GM12878 (cell line): Measurements from ENCODE around the gene RPP30. TPM values are rescaled to one million over a fixed set of nuclear protein-coding genes. Genes with fewer than 3 reads are reported as not detected.

Experiments
- ATAC-seq: fragments of 200-7000 bp; cut with Tn5 transposase; 3 replicates; pipeline ENCODE4 v1.9.1; 2020; ENCODE audit warnings: mild to moderate bottlenecking, moderate library complexity
- BruUV-seq: library from RNA; stranded (reverse); fragments of 400-500 nt; replicated peaks from 2 replicates; lab custom pipeline; 2021; lab: Mats Ljungman, UMichigan
- CTCF ChIA-PET: fragments of 300-600 bp; sonication (Branson Sonifier 250); formaldehyde crosslinking; extraction: SDS; loops from one replicate; lab custom pipeline; 2021; ENCODE audit warnings: inconsistent platforms; lab: Yijun Ruan, JAX
- POLR2A ChIA-PET: fragments of 350-600 bp; formaldehyde crosslinking; extraction: SDS; loops from one replicate; lab custom pipeline; 2021; ENCODE audit warnings: inconsistent platforms; lab: Charles Lee
- RAD21 ChIA-PET: fragments of 300-600 bp; sonication (Branson Sonifier 250); formaldehyde crosslinking; loops from one replicate; lab custom pipeline; 2023; ENCODE audit warnings: antibody characterized with exemption; ENCODE audit not compliant: unreplicated experiment; lab: Charles Lee
- SMC1A ChIA-PET: fragments of 300-600 bp; sonication (Branson Sonifier 250); formaldehyde crosslinking; loops from one replicate; lab custom pipeline; 2023; ENCODE audit not compliant: unreplicated experiment, uncharacterized antibody; lab: Charles Lee
- DNase-seq: peaks from one replicate; pipeline ENCODE4 v3.0.0-alpha.2; 2011; ENCODE audit warnings: low read depth, low spot score
- FAIRE-seq: peaks from 3 replicates; lab custom pipeline; 2011; peaks lifted over from hg19 to GRCh38; lab: Jason Lieb, UNC
- H2AFZ ChIP-seq: 2 replicates; pipeline ENCODE4 v1.6.0; 2011; ENCODE audit warnings: low read depth, low read length, control low read depth; ENCODE audit not compliant: control insufficient read depth
- H3K27ac ChIP-seq: 2 replicates; pipeline ENCODE4 v1.5.1; 2011; ENCODE audit warnings: control low read depth; ENCODE audit not compliant: control insufficient read depth, insufficient read depth
- H3K27me3 ChIP-seq, 2 experiments: replicated peaks in 1 of 2; 2 replicates each; pipeline versions ENCODE4 v1.6.0 to v1.6.1; 2011; ENCODE audit warnings: low read length in 1 of 2; ENCODE audit not compliant: control insufficient read depth in 2 of 2, insufficient read depth in 2 of 2
- H3K36me3 ChIP-seq, 2 experiments: 2 replicates each; pipeline ENCODE4 v1.5.1; 2011; ENCODE audit warnings: low read length in 1 of 2; ENCODE audit not compliant: control insufficient read depth in 2 of 2, insufficient read depth in 2 of 2
- H3K4me1 ChIP-seq: 2 replicates; pipeline ENCODE4 v1.6.1; 2011; ENCODE audit warnings: mild to moderate bottlenecking, low read length, moderate library complexity, mixed read lengths; ENCODE audit not compliant: control insufficient read depth, insufficient read depth
- H3K4me2 ChIP-seq: 2 replicates; pipeline ENCODE4 v1.6.0; 2011; ENCODE audit warnings: control low read depth; ENCODE audit not compliant: control insufficient read depth, insufficient read depth
- H3K4me3 ChIP-seq: fragments of 200-600 bp; sonication (generic); 2 replicates; pipeline ENCODE4 v1.5.1; 2016
- H3K79me2 ChIP-seq: 2 replicates; pipeline ENCODE4 v1.6.0; 2011; ENCODE audit warnings: low read length; ENCODE audit not compliant: control insufficient read depth, insufficient read depth
- H3K9ac ChIP-seq: 2 replicates; pipeline ENCODE4 v1.8.0; 2011; ENCODE audit warnings: low read length, control low read depth, mixed read lengths; ENCODE audit not compliant: control insufficient read depth, insufficient read depth
- H3K9me3 ChIP-seq: replicated peaks from 3 replicates; pipeline ENCODE4 v1.5.1; 2011; ENCODE audit warnings: mild to moderate bottlenecking, low read length; ENCODE audit not compliant: control insufficient read depth, insufficient read depth
- H4K20me1 ChIP-seq: 2 replicates; pipeline ENCODE4 v1.6.0; 2011; ENCODE audit not compliant: control insufficient read depth, insufficient read depth
- HCFC1 ChIP-seq: fragments of 150-350 bp; IDR thresholded peaks from 2 replicates; pipeline ENCODE4 v1.6.1; 2014; ENCODE audit warnings: low read length
- STAT3 ChIP-seq: IDR thresholded peaks from 2 replicates; pipeline ENCODE4 v1.6.1; 2011; ENCODE audit warnings: low read depth, low read length, improper control_type of control experiment
- WGBS: methylation state at CpG from one replicate; pipeline ENCODE4 v1.1.6; 2016; ENCODE audit warnings: low lambda C conversion rate; ENCODE audit not compliant: insufficient replicate concordance, insufficient coverage; ENCODE audit errors: missing lambda C conversion rate; 5-methylcytosine and 5-hydroxymethylcytosine counted together
- in situ Hi-C: fragments of 300-500 bp; cut with MboI; formaldehyde crosslinking; loops from 9 replicates; pipeline ENCODE4 v1.14.3; 2018; ENCODE audit warnings: mixed read lengths
- intact Hi-C: fragments of 100-400 bp; cut with micrococcal nuclease; formaldehyde crosslinking; loops from one replicate; pipeline ENCODE4 v1.14.2; 2022; ENCODE audit not compliant: unreplicated experiment
- polyA plus RNA-seq, 11 experiments: library from polyadenylated mRNA; depleted of rRNA in 4 of 11; unstranded in 6 of 11; stranded (reverse) in 5 of 11; fragments of >200 nt; fragmentation: Nextera tagmentation in 4 of 11; fragmentation: Illumina TruSeq in 1 of 11; extraction: Ambion mirVana in 4 of 11; extraction: Trizol in 1 of 11; gene quantifications; 1 replicate in 1 of 11; 2 replicates in 10 of 11; pipeline versions ENCODE4 v1.2.1 to v1.2.3, GENCODE V29; 2011 to 2016; ENCODE audit warnings: inconsistent platforms in 2 of 11, missing spikeins in 2 of 11, low read depth in 1 of 11
- total RNA-seq, 4 experiments: library from RNA; depleted of rRNA in 3 of 4; stranded (reverse); fragments of >200 nt in 3 of 4; fragmentation: Illumina TruSeq in 1 of 4; extraction: Trizol in 1 of 4; gene quantifications; 2 replicates each; pipeline versions ENCODE4 v1.2.1 to v1.2.3, GENCODE V29; 2013 to 2021
- TF ChIP-seq, protein P1 (sequence below): IDR thresholded peaks from 2 replicates; pipeline ENCODE4 v1.6.1; 2011; ENCODE audit warnings: borderline replicate concordance, low read depth, mild to moderate bottlenecking, moderate library complexity, mixed read lengths, low read length; ENCODE audit not compliant: insufficient read depth; ENCODE audit errors: extremely low read length
- TF ChIP-seq, protein P2 (sequence below): IDR thresholded peaks from 2 replicates; pipeline ENCODE4 v1.6.1; 2012; ENCODE audit warnings: low read depth, low read length, improper control_type of control experiment
- TF ChIP-seq, protein P3 (sequence below): IDR thresholded peaks from 2 replicates; pipeline ENCODE4 v1.6.1; 2012; ENCODE audit warnings: mild to moderate bottlenecking, low read depth, low read length

Gene RPP30
- total and polyA plus RNA-seq, 10 of the 15 experiments (the other 5 are each of a cell fraction or from before 2014, with no cell fraction given), result 48.0 to 208 (median 72.6) TPM

DNA sequence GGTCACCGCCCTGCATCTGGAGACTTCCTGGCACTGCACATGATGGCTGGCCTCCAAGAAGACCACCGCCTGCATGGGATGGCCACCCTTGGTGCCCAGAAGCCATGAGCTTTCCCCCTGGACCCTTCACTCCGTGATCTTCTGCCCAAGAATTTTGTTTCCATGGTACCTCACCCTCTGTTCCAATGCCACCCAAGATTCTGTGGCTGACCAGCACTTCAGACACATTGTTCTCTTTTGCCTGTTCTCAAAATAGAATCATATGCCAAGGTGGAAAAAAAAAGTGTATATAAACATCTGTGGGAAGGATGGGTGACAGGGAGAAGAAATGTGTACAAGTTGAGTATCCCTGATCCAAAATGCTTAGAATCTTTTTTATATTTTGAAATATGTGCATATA, 26.0 kb upstream of the RPP30 start:
- no peak for ATAC-seq
- H3K79me2 ChIP-seq, result no peaks in the 10 kb centered on the region
- no peak overlapping the region for H3K4me3 ChIP-seq
- 11% methylated on average over 3 of the region's 3 CpGs for WGBS
- ChIA-PET SMC1A (no interaction called here), RAD21 (no interaction called here), CTCF (no interaction called here), POLR2A (no interaction called here)
- no peaks in the 10 kb centered on the region for H4K20me1 ChIP-seq
- H3K4me2 ChIP-seq, result no peak overlapping the region
- TF ChIP-seq, protein P1, sequence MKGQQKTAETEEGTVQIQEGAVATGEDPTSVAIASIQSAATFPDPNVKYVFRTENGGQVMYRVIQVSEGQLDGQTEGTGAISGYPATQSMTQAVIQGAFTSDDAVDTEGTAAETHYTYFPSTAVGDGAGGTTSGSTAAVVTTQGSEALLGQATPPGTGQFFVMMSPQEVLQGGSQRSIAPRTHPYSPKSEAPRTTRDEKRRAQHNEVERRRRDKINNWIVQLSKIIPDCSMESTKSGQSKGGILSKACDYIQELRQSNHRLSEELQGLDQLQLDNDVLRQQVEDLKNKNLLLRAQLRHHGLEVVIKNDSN, result no peak
- TF ChIP-seq, protein P2, sequence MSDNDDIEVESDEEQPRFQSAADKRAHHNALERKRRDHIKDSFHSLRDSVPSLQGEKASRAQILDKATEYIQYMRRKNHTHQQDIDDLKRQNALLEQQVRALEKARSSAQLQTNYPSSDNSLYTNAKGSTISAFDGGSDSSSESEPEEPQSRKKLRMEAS, result no peak
- TF ChIP-seq HCFC1 (no peak), STAT3 (no peak)
- TF ChIP-seq, protein P3, sequence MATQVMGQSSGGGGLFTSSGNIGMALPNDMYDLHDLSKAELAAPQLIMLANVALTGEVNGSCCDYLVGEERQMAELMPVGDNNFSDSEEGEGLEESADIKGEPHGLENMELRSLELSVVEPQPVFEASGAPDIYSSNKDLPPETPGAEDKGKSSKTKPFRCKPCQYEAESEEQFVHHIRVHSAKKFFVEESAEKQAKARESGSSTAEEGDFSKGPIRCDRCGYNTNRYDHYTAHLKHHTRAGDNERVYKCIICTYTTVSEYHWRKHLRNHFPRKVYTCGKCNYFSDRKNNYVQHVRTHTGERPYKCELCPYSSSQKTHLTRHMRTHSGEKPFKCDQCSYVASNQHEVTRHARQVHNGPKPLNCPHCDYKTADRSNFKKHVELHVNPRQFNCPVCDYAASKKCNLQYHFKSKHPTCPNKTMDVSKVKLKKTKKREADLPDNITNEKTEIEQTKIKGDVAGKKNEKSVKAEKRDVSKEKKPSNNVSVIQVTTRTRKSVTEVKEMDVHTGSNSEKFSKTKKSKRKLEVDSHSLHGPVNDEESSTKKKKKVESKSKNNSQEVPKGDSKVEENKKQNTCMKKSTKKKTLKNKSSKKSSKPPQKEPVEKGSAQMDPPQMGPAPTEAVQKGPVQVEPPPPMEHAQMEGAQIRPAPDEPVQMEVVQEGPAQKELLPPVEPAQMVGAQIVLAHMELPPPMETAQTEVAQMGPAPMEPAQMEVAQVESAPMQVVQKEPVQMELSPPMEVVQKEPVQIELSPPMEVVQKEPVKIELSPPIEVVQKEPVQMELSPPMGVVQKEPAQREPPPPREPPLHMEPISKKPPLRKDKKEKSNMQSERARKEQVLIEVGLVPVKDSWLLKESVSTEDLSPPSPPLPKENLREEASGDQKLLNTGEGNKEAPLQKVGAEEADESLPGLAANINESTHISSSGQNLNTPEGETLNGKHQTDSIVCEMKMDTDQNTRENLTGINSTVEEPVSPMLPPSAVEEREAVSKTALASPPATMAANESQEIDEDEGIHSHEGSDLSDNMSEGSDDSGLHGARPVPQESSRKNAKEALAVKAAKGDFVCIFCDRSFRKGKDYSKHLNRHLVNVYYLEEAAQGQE, result no peak
- FAIRE-seq, result no peak
- H3K9me3 ChIP-seq, result peaks cover 4% of the 10 kb centered on the region
- no peak overlapping the region for H2AFZ ChIP-seq
- no peak for DNase-seq
- no peak overlapping the region for H3K27ac ChIP-seq
- no TSS peak for BruUV-seq
- peaks cover 0 to 2% of the 10 kb centered on the region in 2 experiments; a peak in 1 of 4 replicates for H3K27me3 ChIP-seq
- H3K9ac ChIP-seq, result no peak overlapping the region
- H3K4me1 ChIP-seq, result no peaks in the 10 kb centered on the region
- in situ Hi-C loops (no loop called here), intact Hi-C loops (no loop called here)
- no peaks in the 10 kb centered on the region for H3K36me3 ChIP-seq
